HepG2 (cell line): ENCODE results near the gene GPALPP1. TPM values are rescaled to one million over a fixed set of nuclear protein-coding genes. Genes with fewer than 3 reads are reported as not detected.

Experiments
- GLI4 ChIP-seq: sonication (generic); formaldehyde crosslinking; IDR thresholded peaks from 2 replicates; pipeline ENCODE4 v1.5.1; 2020; ENCODE audit warnings: missing genetic modification reagents, mild to moderate bottlenecking, moderate library complexity, borderline replicate concordance
- KDM2A ChIP-seq: sonication (generic); formaldehyde crosslinking; IDR thresholded peaks from 2 replicates; pipeline ENCODE4 v1.4.0; 2020; ENCODE audit warnings: low read depth, missing genetic modification reagents, borderline replicate concordance
- RFXAP ChIP-seq: sonication (generic); formaldehyde crosslinking; IDR thresholded peaks from 2 replicates; pipeline ENCODE4 v1.4.0; 2020; ENCODE audit warnings: missing genetic modification reagents, borderline replicate concordance
- ZBTB42 ChIP-seq: sonication (generic); formaldehyde crosslinking; IDR thresholded peaks from 2 replicates; pipeline ENCODE4 v1.5.0; 2020; ENCODE audit warnings: mild to moderate bottlenecking, missing genetic modification reagents
- ZBTB8A ChIP-seq: sonication (generic); formaldehyde crosslinking; IDR thresholded peaks from 2 replicates; pipeline ENCODE4 v1.4.0; 2020; ENCODE audit warnings: mild to moderate bottlenecking, low read depth, missing genetic modification reagents, borderline replicate concordance
- ZNF121 ChIP-seq: sonication (generic); formaldehyde crosslinking; IDR thresholded peaks from 2 replicates; pipeline ENCODE4 v1.5.0; 2020; ENCODE audit warnings: mild to moderate bottlenecking, missing genetic modification reagents
- ZNF136 ChIP-seq: sonication (generic); formaldehyde crosslinking; IDR thresholded peaks from 2 replicates; pipeline ENCODE4 v1.8.1; 2022; ENCODE audit warnings: low read depth, mild to moderate bottlenecking, moderate library complexity, missing genetic modification reagents
- ZNF354B ChIP-seq: sonication (generic); formaldehyde crosslinking; IDR thresholded peaks from 2 replicates; pipeline ENCODE4 v1.8.0; 2022; ENCODE audit warnings: mild to moderate bottlenecking, missing genetic modification reagents
- polyA plus RNA-seq, 8 experiments: library from polyadenylated mRNA; depleted of rRNA in 3 of 8; stranded (reverse) in 7 of 8; unstranded in 1 of 8; fragments of >200 nt; fragmentation: Illumina TruSeq in 4 of 8; extraction: Trizol in 4 of 8; gene quantifications; 2 replicates each; pipeline versions ENCODE4 v1.2.1 to v1.2.3, GENCODE V29; 2011 to 2016; ENCODE audit warnings: low read depth in 4 of 8, missing spikeins in 1 of 8, mixed read lengths in 1 of 8; ENCODE audit not compliant: insufficient read depth in 1 of 8
- total RNA-seq, 5 experiments: library from RNA; depleted of rRNA; stranded (reverse); fragments of >200 nt; fragmentation: Illumina TruSeq; extraction: Trizol; gene quantifications; 2 replicates each; pipeline ENCODE4 v1.2.3, GENCODE V29; 2016; ENCODE audit warnings: low read depth in 1 of 5
- TF ChIP-seq, protein P1 (sequence below): sonication (generic); formaldehyde crosslinking; IDR thresholded peaks from 2 replicates; pipeline ENCODE4 v1.8.1; 2023; ENCODE audit warnings: missing genetic modification reagents, inconsistent platforms, borderline replicate concordance
- TF ChIP-seq, protein P2 (sequence below): sonication (generic); formaldehyde crosslinking; IDR thresholded peaks from 2 replicates; pipeline ENCODE4 v1.4.0; 2020; ENCODE audit warnings: missing genetic modification reagents, low read depth, mild to moderate bottlenecking, borderline replicate concordance
- TF ChIP-seq, protein P3 (sequence below): sonication (generic); formaldehyde crosslinking; IDR thresholded peaks from 2 replicates; pipeline ENCODE4 v1.4.0; 2020; ENCODE audit warnings: missing genetic modification reagents

GPALPP1 gene
- total and polyA plus RNA-seq, 2 of the 13 experiments (the other 11 are each of a cell fraction or from before 2014, with no cell fraction given): 12.1 to 23.1 TPM

DNA sequence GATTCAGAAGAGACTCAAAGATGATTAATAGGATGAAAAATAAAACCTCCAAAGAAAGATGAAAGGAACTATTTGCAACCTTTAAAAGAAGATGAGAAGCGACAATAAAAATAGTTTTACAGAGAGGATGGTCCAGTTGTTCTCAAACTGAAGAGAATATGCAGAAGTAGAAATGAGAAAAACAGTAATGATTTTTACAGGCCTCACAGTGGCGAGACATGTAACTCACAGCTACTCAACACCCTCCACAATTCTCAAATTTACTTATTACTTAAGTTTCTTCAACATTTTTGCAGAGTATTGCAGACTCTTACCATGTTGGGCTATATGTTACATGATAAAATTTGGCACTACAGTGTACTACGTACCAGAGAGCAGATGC, 20.9 kb upstream of the GPALPP1 start (continued):
- TF ChIP-seq ZNF136 (CRISPR knock-in tag) (no peak), GLI4 (CRISPR knock-in tag) (no peak), ZBTB42 (CRISPR knock-in tag) (no peak), RFXAP (CRISPR knock-in tag) (no peak), KDM2A (CRISPR knock-in tag) (no peak), ZNF354B (CRISPR knock-in tag) (no peak), ZNF121 (CRISPR knock-in tag) (no peak), ZBTB8A (CRISPR knock-in tag) (no peak)
- TF ChIP-seq, protein P1, sequence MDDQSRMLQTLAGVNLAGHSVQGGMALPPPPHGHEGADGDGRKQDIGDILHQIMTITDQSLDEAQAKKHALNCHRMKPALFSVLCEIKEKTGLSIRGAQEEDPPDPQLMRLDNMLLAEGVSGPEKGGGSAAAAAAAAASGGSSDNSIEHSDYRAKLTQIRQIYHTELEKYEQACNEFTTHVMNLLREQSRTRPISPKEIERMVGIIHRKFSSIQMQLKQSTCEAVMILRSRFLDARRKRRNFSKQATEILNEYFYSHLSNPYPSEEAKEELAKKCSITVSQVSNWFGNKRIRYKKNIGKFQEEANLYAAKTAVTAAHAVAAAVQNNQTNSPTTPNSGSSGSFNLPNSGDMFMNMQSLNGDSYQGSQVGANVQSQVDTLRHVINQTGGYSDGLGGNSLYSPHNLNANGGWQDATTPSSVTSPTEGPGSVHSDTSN (CRISPR knock-in tag): no peak
- TF ChIP-seq, protein P2, sequence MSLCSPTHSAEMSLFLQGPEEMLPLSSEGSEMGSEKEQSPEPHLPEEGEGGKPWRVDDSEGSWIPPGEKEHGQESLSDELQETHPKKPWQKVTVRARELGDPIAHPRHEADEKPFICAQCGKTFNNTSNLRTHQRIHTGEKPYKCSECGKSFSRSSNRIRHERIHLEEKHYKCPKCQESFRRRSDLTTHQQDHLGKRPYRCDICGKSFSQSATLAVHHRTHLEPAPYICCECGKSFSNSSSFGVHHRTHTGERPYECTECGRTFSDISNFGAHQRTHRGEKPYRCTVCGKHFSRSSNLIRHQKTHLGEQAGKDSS (CRISPR knock-in tag): no peak
- TF ChIP-seq, protein P3, sequence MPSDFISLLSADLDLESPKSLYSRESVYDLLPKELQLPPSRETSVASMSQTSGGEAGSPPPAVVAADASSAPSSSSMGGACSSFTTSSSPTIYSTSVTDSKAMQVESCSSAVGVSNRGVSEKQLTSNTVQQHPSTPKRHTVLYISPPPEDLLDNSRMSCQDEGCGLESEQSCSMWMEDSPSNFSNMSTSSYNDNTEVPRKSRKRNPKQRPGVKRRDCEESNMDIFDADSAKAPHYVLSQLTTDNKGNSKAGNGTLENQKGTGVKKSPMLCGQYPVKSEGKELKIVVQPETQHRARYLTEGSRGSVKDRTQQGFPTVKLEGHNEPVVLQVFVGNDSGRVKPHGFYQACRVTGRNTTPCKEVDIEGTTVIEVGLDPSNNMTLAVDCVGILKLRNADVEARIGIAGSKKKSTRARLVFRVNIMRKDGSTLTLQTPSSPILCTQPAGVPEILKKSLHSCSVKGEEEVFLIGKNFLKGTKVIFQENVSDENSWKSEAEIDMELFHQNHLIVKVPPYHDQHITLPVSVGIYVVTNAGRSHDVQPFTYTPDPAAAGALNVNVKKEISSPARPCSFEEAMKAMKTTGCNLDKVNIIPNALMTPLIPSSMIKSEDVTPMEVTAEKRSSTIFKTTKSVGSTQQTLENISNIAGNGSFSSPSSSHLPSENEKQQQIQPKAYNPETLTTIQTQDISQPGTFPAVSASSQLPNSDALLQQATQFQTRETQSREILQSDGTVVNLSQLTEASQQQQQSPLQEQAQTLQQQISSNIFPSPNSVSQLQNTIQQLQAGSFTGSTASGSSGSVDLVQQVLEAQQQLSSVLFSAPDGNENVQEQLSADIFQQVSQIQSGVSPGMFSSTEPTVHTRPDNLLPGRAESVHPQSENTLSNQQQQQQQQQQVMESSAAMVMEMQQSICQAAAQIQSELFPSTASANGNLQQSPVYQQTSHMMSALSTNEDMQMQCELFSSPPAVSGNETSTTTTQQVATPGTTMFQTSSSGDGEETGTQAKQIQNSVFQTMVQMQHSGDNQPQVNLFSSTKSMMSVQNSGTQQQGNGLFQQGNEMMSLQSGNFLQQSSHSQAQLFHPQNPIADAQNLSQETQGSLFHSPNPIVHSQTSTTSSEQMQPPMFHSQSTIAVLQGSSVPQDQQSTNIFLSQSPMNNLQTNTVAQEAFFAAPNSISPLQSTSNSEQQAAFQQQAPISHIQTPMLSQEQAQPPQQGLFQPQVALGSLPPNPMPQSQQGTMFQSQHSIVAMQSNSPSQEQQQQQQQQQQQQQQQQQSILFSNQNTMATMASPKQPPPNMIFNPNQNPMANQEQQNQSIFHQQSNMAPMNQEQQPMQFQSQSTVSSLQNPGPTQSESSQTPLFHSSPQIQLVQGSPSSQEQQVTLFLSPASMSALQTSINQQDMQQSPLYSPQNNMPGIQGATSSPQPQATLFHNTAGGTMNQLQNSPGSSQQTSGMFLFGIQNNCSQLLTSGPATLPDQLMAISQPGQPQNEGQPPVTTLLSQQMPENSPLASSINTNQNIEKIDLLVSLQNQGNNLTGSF (CRISPR knock-in tag): no peak
